OCI-LY7 (cell line): Measurements from ENCODE around the gene FAM3B. TPM values are rescaled to one million over a fixed set of nuclear protein-coding genes. Genes with fewer than 3 reads are reported as not detected.

ENCODE experiments used
- BruUV-seq: library from RNA; stranded (reverse); fragments of 400-500 nt; replicated peaks from 2 replicates; lab custom pipeline; 2021; lab: Mats Ljungman, UMichigan
- CTCF ChIA-PET: fragments of 300-600 bp; sonication (Branson Sonifier 250); formaldehyde crosslinking; loops from one replicate; lab custom pipeline; 2022; ENCODE audit warnings: antibody characterized with exemption; ENCODE audit not compliant: unreplicated experiment; lab: Charles Lee
- POLR2A ChIA-PET: fragments of 300-600 bp; sonication (Branson Sonifier 250); formaldehyde crosslinking; loops from one replicate; lab custom pipeline; 2022; ENCODE audit warnings: antibody characterized with exemption; lab: Charles Lee
- DNase-seq: peaks from one replicate; pipeline ENCODE4 v3.0.0-alpha.2; 2015; ENCODE audit warnings: low spot score
- H2AFZ ChIP-seq: fragments of 200-600 bp; sonication (generic), shearing (Covaris generic); 2 replicates; pipeline ENCODE4 v1.6.1; 2014; ENCODE audit warnings: mild to moderate bottlenecking, antibody characterized with exemption, low read length, moderate library complexity
- H3K27ac ChIP-seq: fragments of 200-600 bp; sonication (generic); 2 replicates; pipeline ENCODE4 v1.5.1; 2014; ENCODE audit warnings: mixed run types, low read depth, mild to moderate bottlenecking, moderate library complexity, low read length, inconsistent platforms; ENCODE audit not compliant: poor library complexity, severe bottlenecking
- H3K36me3 ChIP-seq: fragments of 200-600 bp; sonication (generic); 2 replicates; pipeline ENCODE4 v1.6.1; 2014; ENCODE audit warnings: mild to moderate bottlenecking, antibody characterized with exemption, low read length, moderate library complexity, mixed read lengths; ENCODE audit not compliant: insufficient read depth
- H3K4me1 ChIP-seq: fragments of 200-600 bp; sonication (generic); 2 replicates; pipeline ENCODE4 v1.5.1; 2014; ENCODE audit warnings: mild to moderate bottlenecking, low read length; ENCODE audit not compliant: insufficient read depth, poor library complexity, severe bottlenecking
- H3K4me2 ChIP-seq: fragments of 200-600 bp; sonication (generic); 2 replicates; pipeline ENCODE4 v1.6.1; 2014; ENCODE audit warnings: mild to moderate bottlenecking, low read length
- H3K4me3 ChIP-seq: fragments of 200-600 bp; sonication (generic); 2 replicates; pipeline ENCODE4 v1.5.1; 2014; ENCODE audit warnings: mild to moderate bottlenecking, low read depth, low read length; ENCODE audit not compliant: poor library complexity, severe bottlenecking
- H3K79me2 ChIP-seq: fragments of 200-600 bp; sonication (generic); 2 replicates; pipeline ENCODE4 v1.6.1; 2016; ENCODE audit warnings: low read depth, mild to moderate bottlenecking, low read length, moderate library complexity, mixed read lengths; ENCODE audit not compliant: insufficient read depth
- H3K9me2 ChIP-seq: fragments of 200-600 bp; sonication (generic); 2 replicates; pipeline ENCODE4 v1.6.1; 2016; ENCODE audit warnings: mild to moderate bottlenecking, low read length, mixed read lengths; ENCODE audit not compliant: insufficient read depth
- H3K9me3 ChIP-seq: fragments of 200-600 bp; sonication (generic); 2 replicates; pipeline ENCODE4 v1.6.1; 2014; ENCODE audit warnings: mild to moderate bottlenecking, mixed run types, low read length, mixed read lengths
- H4K20me1 ChIP-seq: fragments of 200-600 bp; sonication (generic); 2 replicates; pipeline ENCODE4 v1.6.1; 2014; ENCODE audit warnings: mild to moderate bottlenecking, antibody characterized with exemption, low read length, moderate library complexity, mixed read lengths; ENCODE audit not compliant: insufficient read depth
- CTCF ChIP-seq: fragments of 200-600 bp; sonication (generic); conservative IDR thresholded peaks from 2 replicates; pipeline ENCODE4 v1.5.1; 2014; ENCODE audit warnings: mild to moderate bottlenecking, antibody characterized with exemption, low read length, moderate library complexity, mixed read lengths
- EZH2phosphoT487 ChIP-seq: fragments of 200-600 bp; sonication (generic); IDR thresholded peaks from 2 replicates; pipeline ENCODE4 v1.6.1; 2018; ENCODE audit warnings: low read depth, borderline replicate concordance, mild to moderate bottlenecking, mixed run types, antibody characterized with exemption, low read length, moderate library complexity, mixed read lengths
- intact Hi-C: fragments of 100-400 bp; cut with micrococcal nuclease; formaldehyde crosslinking; loops from one replicate; pipeline ENCODE4 v1.10.0; 2022; ENCODE audit not compliant: unreplicated experiment
- total RNA-seq, 2 experiments: library from RNA; depleted of rRNA in 1 of 2; stranded (reverse); fragments of >200 nt in 1 of 2; shearing (Covaris generic) in 1 of 2; gene quantifications; 2 replicates each; pipeline ENCODE4 v1.2.3, GENCODE V29; 2014 to 2022

Gene FAM3B
- total RNA-seq, 2 experiments from 2014 or later, result 0.19 TPM; not detected in 1

GRCh38 chr21:41349619-41350390 is 33.2 kb downstream of the FAM3B start:
- no peak for DNase-seq
- no peaks in the 10 kb centered on the region for H3K9me3 ChIP-seq
- ChIA-PET CTCF (no interaction called here), POLR2A (no interaction called here)
- no peak overlapping the region for H3K27ac ChIP-seq
- peaks cover 5% of the 10 kb centered on the region; the same call in 1 of the 2 replicates for H3K9me2 ChIP-seq
- no peaks in the 10 kb centered on the region for H3K79me2 ChIP-seq
- no peaks in the 10 kb centered on the region for H3K4me1 ChIP-seq
- H3K36me3 ChIP-seq, result no peaks in the 10 kb centered on the region
- no peaks in the 10 kb centered on the region for H4K20me1 ChIP-seq
- H3K4me3 ChIP-seq, result no peak overlapping the region
- no peak overlapping the region for H2AFZ ChIP-seq
- TF ChIP-seq CTCF (no peak), EZH2phosphoT487 (no peak)
- BruUV-seq, result no TSS peak
- intact Hi-C loops, result no loop called here
- H3K4me2 ChIP-seq, result no peak overlapping the region

GRCh38 chr21:41350436-41351155 is 34.0 kb downstream of the FAM3B start:
- ChIA-PET CTCF (no interaction called here), POLR2A (no interaction called here)
- H3K9me2 ChIP-seq, result peaks cover 5% of the 10 kb centered on the region; the same call in 1 of the 2 replicates
- H2AFZ ChIP-seq, result no peak overlapping the region
- H3K79me2 ChIP-seq, result no peaks in the 10 kb centered on the region
- no peak overlapping the region for H3K4me3 ChIP-seq
- BruUV-seq, result no TSS peak
- no peak overlapping the region for H3K4me2 ChIP-seq
- no peaks in the 10 kb centered on the region for H3K9me3 ChIP-seq
- H3K4me1 ChIP-seq, result no peaks in the 10 kb centered on the region
- no peak for DNase-seq
- TF ChIP-seq EZH2phosphoT487, result no peak
- no peak for TF ChIP-seq CTCF
- no peak overlapping the region for H3K27ac ChIP-seq
- no peaks in the 10 kb centered on the region for H3K36me3 ChIP-seq
- intact Hi-C loops, result no loop called here
- H4K20me1 ChIP-seq, result no peaks in the 10 kb centered on the region

- Histone ChIP-seq H3K4me1 (peaks cover 12% of the 10 kb centered on the region), H3K4me2 (no peak overlapping the region), H3K27ac (no peak overlapping the region), H4K20me1 (no peaks in the 10 kb centered on the region), H3K79me2 (no peaks in the 10 kb centered on the region), H3K9me2 (peaks cover 5% of the 10 kb centered on the region; the same call in 1 of the 2 replicates), H2AFZ (no peak overlapping the region), H3K9me3 (no peaks in the 10 kb centered on the region), H3K36me3 (no peaks in the 10 kb centered on the region), H3K4me3 (no peak overlapping the region)
- DNase-seq, result no peak
- TF ChIP-seq EZH2phosphoT487 (no peak), CTCF (no peak)
- intact Hi-C loops, result no loop called here
- ChIA-PET POLR2A (no interaction called here), CTCF (no interaction called here)
- no TSS peak for BruUV-seq
Observed at GRCh38 chr21:41357546-41357945, 40.9 kb downstream of the FAM3B start.
